Diencephalon (tissue), 1 donor: Measurements from ENCODE around the gene SLC44A4. TPM values are rescaled to one million over a fixed set of nuclear protein-coding genes. Genes with fewer than 3 reads are reported as not detected.

Source experiments
- small RNA-seq: library from RNA; depleted of rRNA; stranded (forward); fragments of <200 nt; gene quantifications from one replicate; pipeline ENCODE3, GENCODE V24; 2014
- total RNA-seq: library from RNA; depleted of rRNA; stranded (reverse); fragments of >200 nt; gene quantifications from one replicate; pipeline ENCODE4 v1.2.3, GENCODE V29; 2014

SLC44A4 gene
- total RNA-seq: not detected

GRCh38 chr6:31878726-31879125 is at the start of gene SLC44A4:
Gene SLC44A4, minus strand, starts transcription at chr6:31878997. Its CDS starts 17 bp downstream, at chr6:31878980.

GRCh38 chr6:31927242-31927862 is 48.6 kb upstream of the SLC44A4 start, which contains the start of gene C2:
Gene C2, plus strand, starts transcription at chr6:31927717. Its CDS starts 36 bp downstream, at chr6:31927753.

GRCh38 chr6:31901953-31902643 is 23.3 kb upstream of the SLC44A4 start, which contains the start of gene ZBTB12:
Gene ZBTB12, minus strand, starts transcription at chr6:31902086. Its CDS starts 781 bp downstream, at chr6:31901305.

GRCh38 chr6:31897612-31898382 is 19.0 kb upstream of the SLC44A4 start, which contains the start of gene EHMT2:
Gene EHMT2, minus strand, starts transcription at chr6:31897698. Its CDS starts 21 bp downstream, at chr6:31897677.

GRCh38 chr6:31862344-31863235 is 16.2 kb downstream of the SLC44A4 start, which contains the start of gene NEU1:
Gene NEU1, minus strand, starts transcription at chr6:31862821. Its CDS starts 45 bp downstream, at chr6:31862776.

GRCh38 chr6:31827286-31828079 is 51.3 kb downstream of the SLC44A4 start, which contains the start of gene HSPA1B:
Gene HSPA1B, plus strand, starts transcription at chr6:31827738. Its CDS starts 213 bp downstream, at chr6:31827951.

GRCh38 chr6:31815025-31815838 is 63.6 kb downstream of the SLC44A4 start, which contains the start of the genes HSPA1A and HSPA1L:
Gene HSPA1A, plus strand, starts transcription at chr6:31815543. Its CDS starts 214 bp downstream, at chr6:31815757.
Gene HSPA1L, minus strand, starts transcription at chr6:31815283. Its CDS starts 3,311 bp downstream, at chr6:31811972.

Small RNAs within 50 kb of the gene (small RNA-seq; reads per million reads assigned to genes)
- 98.7 reads per million, percentile 97 among the genes with 10 or more reads in this experiment for gene SNORD48
- not detected for gene SNORD52

Other genes with a start within 250 kb of the SLC44A4 start
- 174 TPM for gene BAG6, start 226.3 kb downstream of the SLC44A4 start, total RNA-seq
- gene APOM, start 223.1 kb downstream of the SLC44A4 start, total RNA-seq: 0.69 TPM
- 15.9 TPM for gene C6orf47, start 218.2 kb downstream of the SLC44A4 start, total RNA-seq
- 12.0 TPM for gene GPANK1, start 214.0 kb downstream of the SLC44A4 start, total RNA-seq
- gene CSNK2B, start 212.9 kb downstream of the SLC44A4 start, total RNA-seq: 70.1 TPM
- 3.7 TPM for gene LY6G5B, start 209.0 kb downstream of the SLC44A4 start, total RNA-seq
- 2.5 TPM for gene LY6G5C, start 197.9 kb downstream of the SLC44A4 start, total RNA-seq
- 47.5 TPM for gene ABHD16A, start 175.7 kb downstream of the SLC44A4 start, total RNA-seq
- gene LY6G6F, start 172.1 kb downstream of the SLC44A4 start, total RNA-seq: not detected
- not detected for gene LY6G6D, start 163.6 kb downstream of the SLC44A4 start, total RNA-seq
- not detected for gene LY6G6C, start 157.3 kb downstream of the SLC44A4 start, total RNA-seq
- not detected for gene MPIG6B, start 155.6 kb downstream of the SLC44A4 start, total RNA-seq
- gene DDAH2, start 149.7 kb downstream of the SLC44A4 start, total RNA-seq: 86.3 TPM
- gene CLIC1, start 142.5 kb downstream of the SLC44A4 start, total RNA-seq: 44.1 TPM
- gene MSH5, start 139.0 kb downstream of the SLC44A4 start, total RNA-seq: 8.8 TPM
- 2.1 TPM for gene SAPCD1, start 116.3 kb downstream of the SLC44A4 start, total RNA-seq
- 0.69 TPM for gene VWA7, start 101.7 kb downstream of the SLC44A4 start, total RNA-seq
- gene VARS1, start 83.2 kb downstream of the SLC44A4 start, total RNA-seq: 36.0 TPM
- gene LSM2, start 72.0 kb downstream of the SLC44A4 start, total RNA-seq: 23.3 TPM
- 8.1 TPM for gene HSPA1L, start 63.7 kb downstream of the SLC44A4 start, total RNA-seq
- 190 TPM for gene HSPA1A, start 63.5 kb downstream of the SLC44A4 start, total RNA-seq
- gene HSPA1B, start 51.3 kb downstream of the SLC44A4 start, total RNA-seq: 176 TPM
- gene NEU1, start 16.2 kb downstream of the SLC44A4 start, total RNA-seq: 18.2 TPM
- gene EHMT2, start 18.7 kb upstream of the SLC44A4 start, total RNA-seq: 78.0 TPM
- gene ZBTB12, start 23.1 kb upstream of the SLC44A4 start, total RNA-seq: 19.4 TPM
- 5.3 TPM for gene C2, start 48.7 kb upstream of the SLC44A4 start, total RNA-seq
- 3.2 TPM for gene CFB, start 67.1 kb upstream of the SLC44A4 start, total RNA-seq
- gene NELFE, start 80.0 kb upstream of the SLC44A4 start, total RNA-seq: 47.5 TPM
- 33.0 TPM for gene SKIC2, start 80.2 kb upstream of the SLC44A4 start, total RNA-seq
- 8.5 TPM for gene DXO, start 93.1 kb upstream of the SLC44A4 start, total RNA-seq
- 45.9 TPM for gene C4A, start 103.1 kb upstream of the SLC44A4 start, total RNA-seq
- gene C4B, start 135.8 kb upstream of the SLC44A4 start, total RNA-seq: 47.7 TPM
- gene CYP21A2, start 159.4 kb upstream of the SLC44A4 start, total RNA-seq: 0.23 TPM
- 6.0 TPM for gene TNXB, start 230.3 kb upstream of the SLC44A4 start, total RNA-seq
- 19.8 TPM for gene ATF6B, start 249.2 kb upstream of the SLC44A4 start, total RNA-seq